ENCODE measurements around the gene MEGF11. TPM values are rescaled to one million over a fixed set of nuclear protein-coding genes. Genes with fewer than 3 reads are reported as not detected.

MEGF11 gene
- total RNA-seq, 4 donors from 2014 or later, result 0.97 to 10.6 (median 4.0) TPM

GRCh38 chr15:66153549-66154415 is 99.8 kb downstream of the MEGF11 start:
- H3K4me3 ChIP-seq (ENCODE audit: low read depth, poor library complexity, severe bottlenecking), result no peak overlapping the region
- 76% methylated on average over 15 of the region's 15 CpGs for WGBS, 2 donors
- TF ChIP-seq CTCF (IDR thresholded peaks at IDR 0.05), result no peak
- no peak for TF ChIP-seq POLR2A (IDR thresholded peaks at IDR 0.05)
- no peak for DNase-seq (ENCODE audit: low spot score in 2 of 2)
- intact Hi-C loops (cut with DNase I; ENCODE audit: low total_unique reads), result loop anchor here (10.0 kb wide), 1 partner anchor 1371 kb away; the partner anchor contains the start of gene C15orf61

- DNase-seq (ENCODE audit: low spot score in 2 of 2), result no peak
- TF ChIP-seq CTCF (IDR thresholded peaks at IDR 0.05), result no peak
- no peak for TF ChIP-seq POLR2A (IDR thresholded peaks at IDR 0.05)
- 81 to 97% methylated on average over 6 to 10 of the region's 10 CpGs for WGBS, 2 donors
- intact Hi-C loops (cut with DNase I; ENCODE audit: low total_unique reads), result loop anchor here (10.0 kb wide), 1 partner anchor 1372 kb away; the partner anchor contains the start of gene C15orf61
- H3K4me3 ChIP-seq (ENCODE audit: low read depth, poor library complexity, severe bottlenecking), result no peak overlapping the region
Measured at GRCh38 chr15:66152650-66153049, 100.9 kb downstream of the MEGF11 start.

GRCh38 chr15:66151809-66152208 is 101.7 kb downstream of the MEGF11 start:
- no peak overlapping the region for H3K4me3 ChIP-seq (ENCODE audit: low read depth, poor library complexity, severe bottlenecking)
- WGBS, 2 donors, result 53 to 78% methylated on average over 6 of the region's 7 CpGs
- intact Hi-C loops (cut with DNase I; ENCODE audit: low total_unique reads), result loop anchor here (10.0 kb wide), 1 partner anchor 1373 kb away; the partner anchor contains the start of gene C15orf61
- TF ChIP-seq CTCF (IDR thresholded peaks at IDR 0.05) (no peak), POLR2A (IDR thresholded peaks at IDR 0.05) (no peak)
- DNase-seq (ENCODE audit: low spot score in 2 of 2), result no peak

- intact Hi-C loops (cut with DNase I; ENCODE audit: low total_unique reads), result loop anchor here (10.0 kb wide), 1 partner anchor 1375 kb away; the partner anchor contains the start of gene C15orf61
- 53 to 76% methylated on average over 8 to 9 of the region's 9 CpGs for WGBS, 2 donors
- TF ChIP-seq CTCF (IDR thresholded peaks at IDR 0.05) (no peak), POLR2A (IDR thresholded peaks at IDR 0.05) (no peak)
Measured at GRCh38 chr15:66149871-66150270, 103.7 kb downstream of the MEGF11 start.

GRCh38 chr15:66148187-66148586 is 105.4 kb downstream of the MEGF11 start:
- 77 to 78% methylated on average over 2 of the region's 2 CpGs for WGBS, 2 donors
- intact Hi-C loops (cut with DNase I; ENCODE audit: low total_unique reads), result no loop called here
- H3K4me3 ChIP-seq (ENCODE audit: low read depth, poor library complexity, severe bottlenecking), result no peak overlapping the region
- no peak for DNase-seq (ENCODE audit: low spot score in 2 of 2)
- TF ChIP-seq POLR2A (IDR thresholded peaks at IDR 0.05), result no peak
- TF ChIP-seq CTCF (IDR thresholded peaks at IDR 0.05), result no peak

More at GRCh38 chr15:66149871-66150270, 103.7 kb downstream of the MEGF11 start:
- no peak for DNase-seq (ENCODE audit: low spot score in 2 of 2)
- no peak overlapping the region for H3K4me3 ChIP-seq (ENCODE audit: low read depth, poor library complexity, severe bottlenecking)
